Measurements from ENCODE around the gene TRPM4. TPM values are rescaled to one million over a fixed set of nuclear protein-coding genes. Genes with fewer than 3 reads are reported as not detected.

The TRPM4 gene
- total and polyA plus RNA-seq, 2 of the 13 experiments (the other 11 are each of a cell fraction or from before 2014, with no cell fraction given) = 1.9 to 4.3 TPM

- TF ChIP-seq RERE (CRISPR knock-in tag; IDR thresholded peaks at IDR 0.05; ENCODE audit: low read depth) (peak; percentile 82), CBX1 (IDR thresholded peaks at IDR 0.05; ENCODE audit: low read depth) (peak; percentile 82), ETS1 (CRISPR knock-in tag; IDR thresholded peaks at IDR 0.05) (peak; percentile 99), TEAD3 (CRISPR knock-in tag; optimal IDR thresholded peaks at IDR 0.05; ENCODE audit: borderline replicate concordance) (peak; percentile 63), ESRRA (CRISPR knock-in tag; IDR thresholded peaks at IDR 0.05; ENCODE audit: low read depth) (peak; percentile 84; the same call in 1 of the 2 replicates), MTA1 (CRISPR knock-in tag; IDR thresholded peaks at IDR 0.05; ENCODE audit: borderline replicate concordance) (peak; percentile 91; the same call in 1 of the 2 replicates), ZNF607 (CRISPR knock-in tag; IDR thresholded peaks at IDR 0.05; ENCODE audit: borderline replicate concordance) (peak; percentile 100), ZNF598 (CRISPR knock-in tag; IDR thresholded peaks at IDR 0.05; ENCODE audit: borderline replicate concordance) (peak; percentile 98; the same call in 1 of the 2 replicates), SRSF1 (optimal IDR thresholded peaks at IDR 0.05; ENCODE audit: low read depth, low read length) (peak; percentile 10), ZNF253 (CRISPR knock-in tag; IDR thresholded peaks at IDR 0.05; ENCODE audit: borderline replicate concordance) (peak; percentile 99), TBX3 (IDR thresholded peaks at IDR 0.05; ENCODE audit: borderline replicate concordance) (no peak), WIZ (CRISPR knock-in tag; IDR thresholded peaks at IDR 0.05) (peak; percentile 98), ATF1 (CRISPR knock-in tag; IDR thresholded peaks at IDR 0.05) (no peak), ZNF503 (CRISPR knock-in tag; IDR thresholded peaks at IDR 0.05) (peak; percentile 89), ZNF567 (CRISPR knock-in tag; IDR thresholded peaks at IDR 0.05; ENCODE audit: borderline replicate concordance) (peak; percentile 95; the same call in 1 of the 2 replicates), ZNF468 (CRISPR knock-in tag; IDR thresholded peaks at IDR 0.05) (peak; percentile 91; the same call in 1 of the 2 replicates), SMAD3 (CRISPR knock-in tag; IDR thresholded peaks at IDR 0.05) (peak; percentile 71; the same call in 1 of the 2 replicates), GPBP1L1 (CRISPR knock-in tag; IDR thresholded peaks at IDR 0.05) (no peak)
Observed at GRCh38 chr19:49127674-49128544, 29.7 kb upstream of the TRPM4 start (continued).

All from HepG2 (cell line).